SH-SY5Y (cell line): ENCODE measurements around the gene ATRN.

Source experiments
- GATA2 ChIP-seq: IDR thresholded peaks from 2 replicates; pipeline ENCODE4 v1.6.1; 2011; ENCODE audit warnings: mild to moderate bottlenecking, low read depth, low read length
- GATA3 ChIP-seq: IDR thresholded peaks from 2 replicates; pipeline ENCODE4 v1.6.1; 2011; ENCODE audit warnings: low read depth, mild to moderate bottlenecking, low read length, moderate library complexity

- TF ChIP-seq GATA3 (no peak), GATA2 (no peak)
Measured at GRCh38 chr20:3658019-3658715, 187.3 kb downstream of the ATRN start.
